ENCODE measurements around the gene SCCPDH. TPM values are rescaled to one million over a fixed set of nuclear protein-coding genes. Genes with fewer than 3 reads are reported as not detected.

Gene SCCPDH
- total and polyA plus RNA-seq, 2 donors (not counting 1 experiment from before 2014, with no cell fraction given) = 1.7 to 6.6 TPM

- Histone ChIP-seq H3K36me3 (replicated peaks in 1 of 2; ENCODE audit: control extremely low read depth in 1 of 2, control insufficient read depth in 1 of 2, extremely low read depth in 1 of 2, insufficient read depth in 2 of 2, low read length in 1 of 2) (no peaks in the 10 kb centered on the region), H3K4me3 (ENCODE audit: control extremely low read depth in 1 of 5, extremely low read depth in 1 of 5, insufficient read depth in 1 of 5, low read depth in 2 of 5, low read length in 4 of 5) (peak overlapping the region in 1 of 5 experiments; percentile 7), H3K4me2 (replicated peaks; ENCODE audit: low read depth, low read length, poor library complexity, severe bottlenecking) (peak overlapping the region; percentile 40), H3K79me2 (ENCODE audit: control insufficient read depth, insufficient read depth, low read length) (no peaks in the 10 kb centered on the region), H2AFZ (ENCODE audit: insufficient read depth, low read depth, low read length, poor library complexity, severe bottlenecking) (no peak overlapping the region), H3K9ac (ENCODE audit: low read length) (no peak overlapping the region), H3K27ac (ENCODE audit: low read length in 2 of 2) (no peak overlapping the region), H3K9me3 (ENCODE audit: control extremely low read depth in 1 of 3, control insufficient read depth in 2 of 3, insufficient read depth in 1 of 3, low read length in 2 of 3) (no peaks in the 10 kb centered on the region), H3K4me1 (ENCODE audit: control insufficient read depth in 2 of 2, insufficient read depth in 2 of 2, low read length in 2 of 2) (peaks cover 4 to 10% of the 10 kb centered on the region in 2 donors), H3K27me3 (replicated peaks in 1 of 4; ENCODE audit: control extremely low read depth in 1 of 4, control insufficient read depth in 3 of 4, insufficient read depth in 4 of 4, low read length in 3 of 4) (no peaks in the 10 kb centered on the region), H4K20me1 (ENCODE audit: control insufficient read depth, insufficient read depth, low read length, poor library complexity, severe bottlenecking) (no peaks in the 10 kb centered on the region)
- ATAC-seq (ENCODE audit: low read depth) = no peak
- TF ChIP-seq CTCF (IDR thresholded peaks at IDR 0.05) = no peak
- TF ChIP-seq EZH2 (IDR thresholded peaks at IDR 0.05; ENCODE audit: borderline replicate concordance, insufficient read depth, low read depth, low read length, poor library complexity, severe bottlenecking) = no peak
- H3K4me3 Mint-ChIP-seq = peak overlapping the region; percentile 20
- peaks cover 15% of the 10 kb centered on the region for H3K4me1 Mint-ChIP-seq
- CTCF ChIA-PET = no interaction called here
- H3K27me3 Mint-ChIP-seq = no peaks in the 10 kb centered on the region
- intact Hi-C loops (cut with micrococcal nuclease) = no loop called here
- POLR2A ChIA-PET = no interaction called here
- H3K9me3 Mint-ChIP-seq (ENCODE audit: insufficient read depth) = peaks cover 1% of the 10 kb centered on the region
- H3K27ac Mint-ChIP-seq = no peak overlapping the region
- no peak for DNase-seq
- WGBS (ENCODE audit: insufficient coverage) = 50% methylated on average over 1 of the region's 2 CpGs
These were observed 48.5 kb downstream of the SCCPDH start for GRCh38 chr1:246772686-246773085.

GRCh38 chr1:246773213-246773641, 49.0 kb downstream of the SCCPDH start:
- DNase-seq (peak; percentile 43), ATAC-seq (ENCODE audit: low read depth) (peak; percentile 65)
- Mint-ChIP-seq H3K9me3 (ENCODE audit: insufficient read depth) (peaks cover 1% of the 10 kb centered on the region), H3K4me1 (peaks cover 15% of the 10 kb centered on the region), H3K4me3 (peak overlapping the region; percentile 20), H3K27ac (no peak overlapping the region), H3K27me3 (no peaks in the 10 kb centered on the region)
- Histone ChIP-seq H3K4me1 (ENCODE audit: control insufficient read depth in 2 of 2, insufficient read depth in 2 of 2, low read length in 2 of 2) (peaks cover 4 to 10% of the 10 kb centered on the region in 2 donors), H3K27ac (ENCODE audit: low read length in 2 of 2) (peak overlapping the region in 1 of 2 donors; percentile 8), H4K20me1 (ENCODE audit: control insufficient read depth, insufficient read depth, low read length, poor library complexity, severe bottlenecking) (no peaks in the 10 kb centered on the region), H3K79me2 (ENCODE audit: control insufficient read depth, insufficient read depth, low read length) (no peaks in the 10 kb centered on the region), H3K9me3 (ENCODE audit: control extremely low read depth in 1 of 3, control insufficient read depth in 2 of 3, insufficient read depth in 1 of 3, low read length in 2 of 3) (no peaks in the 10 kb centered on the region), H3K4me3 (ENCODE audit: control extremely low read depth in 1 of 5, extremely low read depth in 1 of 5, insufficient read depth in 1 of 5, low read depth in 2 of 5, low read length in 4 of 5) (peak overlapping the region in 1 of 5 experiments; percentile 7), H3K4me2 (replicated peaks; ENCODE audit: low read depth, low read length, poor library complexity, severe bottlenecking) (peak overlapping the region; percentile 40), H3K36me3 (replicated peaks in 1 of 2; ENCODE audit: control extremely low read depth in 1 of 2, control insufficient read depth in 1 of 2, extremely low read depth in 1 of 2, insufficient read depth in 2 of 2, low read length in 1 of 2) (no peaks in the 10 kb centered on the region), H2AFZ (ENCODE audit: insufficient read depth, low read depth, low read length, poor library complexity, severe bottlenecking) (no peak overlapping the region), H3K9ac (ENCODE audit: low read length) (no peak overlapping the region), H3K27me3 (replicated peaks in 1 of 4; ENCODE audit: control extremely low read depth in 1 of 4, control insufficient read depth in 3 of 4, insufficient read depth in 4 of 4, low read length in 3 of 4) (no peaks in the 10 kb centered on the region)
- TF ChIP-seq EZH2 (IDR thresholded peaks at IDR 0.05; ENCODE audit: borderline replicate concordance, insufficient read depth, low read depth, low read length, poor library complexity, severe bottlenecking) (no peak), CTCF (IDR thresholded peaks at IDR 0.05) (no peak)
- ChIA-PET POLR2A (no interaction called here), CTCF (no interaction called here)
- intact Hi-C loops (cut with micrococcal nuclease) = no loop called here
- 70% methylated on average over 4 of the region's 4 CpGs for WGBS (ENCODE audit: insufficient coverage)
